Neural cell (in vitro differentiated cells): ENCODE results near the gene HRH2.

Experiments
- CTCF ChIP-seq: fragments of 450-650 bp; IDR thresholded peaks from 2 replicates; pipeline ENCODE4 v1.5.1; 2014; ENCODE audit warnings: antibody characterized with exemption, mild to moderate bottlenecking, moderate library complexity; ENCODE audit not compliant: poor library complexity, severe bottlenecking
- EP300 ChIP-seq: fragments of 450-650 bp; conservative IDR thresholded peaks from 2 replicates; pipeline ENCODE4 v1.6.1; 2014; ENCODE audit warnings: antibody characterized with exemption, mild to moderate bottlenecking, moderate library complexity; ENCODE audit not compliant: poor library complexity, severe bottlenecking
- EZH2 ChIP-seq: fragments of 200-600, 300-800 bp; shearing (Covaris generic), sonication (generic); IDR thresholded peaks from 2 replicates; pipeline ENCODE4 v1.6.1; 2014; ENCODE audit warnings: antibody characterized with exemption, low read length, borderline replicate concordance, mild to moderate bottlenecking; ENCODE audit not compliant: insufficient read depth, poor library complexity, severe bottlenecking
- MXI1 ChIP-seq: fragments of 450-650 bp; conservative IDR thresholded peaks from 2 replicates; pipeline ENCODE4 v1.6.1; 2014; ENCODE audit warnings: antibody characterized with exemption, mild to moderate bottlenecking; ENCODE audit not compliant: poor library complexity, severe bottlenecking
- POLR2AphosphoS5 ChIP-seq: IDR thresholded peaks from 2 replicates; pipeline ENCODE4 v1.6.1; 2012
- RAD21 ChIP-seq: fragments of 450-650 bp; conservative IDR thresholded peaks from 2 replicates; pipeline ENCODE4 v1.6.1; 2014; ENCODE audit warnings: antibody characterized with exemption, mild to moderate bottlenecking, moderate library complexity
- REST ChIP-seq: IDR thresholded peaks from 2 replicates; pipeline ENCODE4 v1.6.1; 2012; ENCODE audit warnings: borderline replicate concordance
- SMC3 ChIP-seq: fragments of 450-650 bp; conservative IDR thresholded peaks from 2 replicates; pipeline ENCODE4 v1.6.1; 2014; ENCODE audit warnings: antibody characterized with exemption, mild to moderate bottlenecking, moderate library complexity; ENCODE audit not compliant: poor library complexity

GRCh38 chr5:175743676-175744210, 85.9 kb downstream of the HRH2 start:
- TF ChIP-seq EP300: no peak
- TF ChIP-seq POLR2AphosphoS5: no peak
- no peak for TF ChIP-seq CTCF
- TF ChIP-seq SMC3: no peak
- no peak for TF ChIP-seq RAD21
- TF ChIP-seq REST: no peak
- TF ChIP-seq MXI1: no peak
- TF ChIP-seq EZH2: no peak
